ENCODE measurements around the gene PSMA1.

PSMA1 gene

GRCh38 chr11:14546672-14547071 lies 26.5 kb upstream of the PSMA1 start:
- Histone ChIP-seq H3K27ac (replicated peaks; ENCODE audit: low read length) (no peak overlapping the region), H4K91ac (ENCODE audit: low read depth, low read length, poor library complexity) (no peak overlapping the region), H3K4me1 (ENCODE audit: control insufficient read depth in 2 of 2, insufficient read depth in 1 of 2, low read depth in 1 of 2, low read length in 2 of 2) (peaks cover 0 to 6% of the 10 kb centered on the region in 2 donors), H2BK15ac (ENCODE audit: low read length) (no peak overlapping the region), H2BK5ac (ENCODE audit: low read length) (no peak overlapping the region), H3K9me3 (replicated peaks in 1 of 2; ENCODE audit: control insufficient read depth in 2 of 2, insufficient read depth in 1 of 2, low read depth in 1 of 2, low read length in 2 of 2) (no peaks in the 10 kb centered on the region), H2AFZ (ENCODE audit: low read length) (no peak overlapping the region), H3K27me3 (ENCODE audit: control insufficient read depth in 3 of 3, insufficient read depth in 3 of 3, low read depth in 1 of 3, low read length in 3 of 3) (no peaks in the 10 kb centered on the region), H2BK120ac (ENCODE audit: low read depth, low read length) (no peak overlapping the region), H3K4me2 (ENCODE audit: insufficient read depth, low read length, poor library complexity, severe bottlenecking) (no peak overlapping the region), H3K23ac (ENCODE audit: low read depth, low read length, poor library complexity) (no peak overlapping the region), H2BK12ac (ENCODE audit: low read length) (no peak overlapping the region), H3K18ac (ENCODE audit: low read length) (no peak overlapping the region), H3K9ac (ENCODE audit: low read depth, low read length, poor library complexity) (no peak overlapping the region), H2AK5ac (ENCODE audit: low read depth, low read length) (no peak overlapping the region), H3K4ac (ENCODE audit: low read length) (no peak overlapping the region), H3K4me3 (ENCODE audit: low read length in 2 of 2) (no peak overlapping the region), H3K36me3 (replicated peaks in 1 of 2; ENCODE audit: control insufficient read depth in 2 of 2, insufficient read depth in 2 of 2, low read length in 2 of 2) (no peaks in the 10 kb centered on the region), H3K79me1 (ENCODE audit: low read depth, low read length) (no peaks in the 10 kb centered on the region), H4K8ac (ENCODE audit: low read depth, low read length) (no peak overlapping the region), H3K14ac (ENCODE audit: low read length) (no peak overlapping the region)
- DNase-seq (ENCODE audit: low spot score), result no peak

- peaks cover 0 to 6% of the 10 kb centered on the region in 2 donors for H3K4me1 ChIP-seq (ENCODE audit: control insufficient read depth in 2 of 2, insufficient read depth in 1 of 2, low read depth in 1 of 2, low read length in 2 of 2)
- H3K36me3 ChIP-seq (replicated peaks in 1 of 2; ENCODE audit: control insufficient read depth in 2 of 2, insufficient read depth in 2 of 2, low read length in 2 of 2), result no peaks in the 10 kb centered on the region
- no peak overlapping the region for H2BK12ac ChIP-seq (ENCODE audit: low read length)
- H3K4ac ChIP-seq (ENCODE audit: low read length), result no peak overlapping the region
- no peak overlapping the region for H2BK15ac ChIP-seq (ENCODE audit: low read length)
- no peak overlapping the region for H4K91ac ChIP-seq (ENCODE audit: low read depth, low read length, poor library complexity)
- no peaks in the 10 kb centered on the region for H3K9me3 ChIP-seq (replicated peaks in 1 of 2; ENCODE audit: control insufficient read depth in 2 of 2, insufficient read depth in 1 of 2, low read depth in 1 of 2, low read length in 2 of 2)
- no peak overlapping the region for H3K4me3 ChIP-seq (ENCODE audit: low read length in 2 of 2)
- no peak overlapping the region for H4K8ac ChIP-seq (ENCODE audit: low read depth, low read length)
- no peak overlapping the region for H2AK5ac ChIP-seq (ENCODE audit: low read depth, low read length)
- no peak overlapping the region for H2BK5ac ChIP-seq (ENCODE audit: low read length)
- H3K9ac ChIP-seq (ENCODE audit: low read depth, low read length, poor library complexity), result no peak overlapping the region
- H3K27ac ChIP-seq (replicated peaks; ENCODE audit: low read length), result no peak overlapping the region
- no peak overlapping the region for H3K23ac ChIP-seq (ENCODE audit: low read depth, low read length, poor library complexity)
- no peaks in the 10 kb centered on the region for H3K79me1 ChIP-seq (ENCODE audit: low read depth, low read length)
- no peak overlapping the region for H3K18ac ChIP-seq (ENCODE audit: low read length)
- H2AFZ ChIP-seq (ENCODE audit: low read length), result no peak overlapping the region
- WGBS, 2 donors (ENCODE audit: extremely low coverage in 2 of 2, insufficient read length in 2 of 2, insufficient replicate concordance in 1 of 2), result no CpG with 5 or more reads among the region's 3 CpGs
- H3K14ac ChIP-seq (ENCODE audit: low read length), result no peak overlapping the region
- no peaks in the 10 kb centered on the region for H3K27me3 ChIP-seq (ENCODE audit: control insufficient read depth in 3 of 3, insufficient read depth in 3 of 3, low read depth in 1 of 3, low read length in 3 of 3)
- H3K4me2 ChIP-seq (ENCODE audit: insufficient read depth, low read length, poor library complexity, severe bottlenecking), result no peak overlapping the region
- H2BK120ac ChIP-seq (ENCODE audit: low read depth, low read length), result no peak overlapping the region
- DNase-seq (ENCODE audit: low spot score), result no peak
These were observed 24.4 kb upstream of the PSMA1 start for GRCh38 chr11:14544611-14545010.

- Histone ChIP-seq H3K4me3 (ENCODE audit: low read length in 2 of 2) (no peak overlapping the region), H3K27me3 (ENCODE audit: control insufficient read depth in 3 of 3, insufficient read depth in 3 of 3, low read depth in 1 of 3, low read length in 3 of 3) (no peaks in the 10 kb centered on the region), H2BK15ac (ENCODE audit: low read length) (no peak overlapping the region), H3K36me3 (replicated peaks in 1 of 2; ENCODE audit: control insufficient read depth in 2 of 2, insufficient read depth in 2 of 2, low read length in 2 of 2) (no peaks in the 10 kb centered on the region), H2AFZ (ENCODE audit: low read length) (no peak overlapping the region), H3K27ac (replicated peaks; ENCODE audit: low read length) (no peak overlapping the region), H3K14ac (ENCODE audit: low read length) (no peak overlapping the region), H2BK12ac (ENCODE audit: low read length) (no peak overlapping the region), H3K79me1 (ENCODE audit: low read depth, low read length) (no peaks in the 10 kb centered on the region), H4K8ac (ENCODE audit: low read depth, low read length) (no peak overlapping the region), H3K4ac (ENCODE audit: low read length) (no peak overlapping the region), H3K9me3 (replicated peaks in 1 of 2; ENCODE audit: control insufficient read depth in 2 of 2, insufficient read depth in 1 of 2, low read depth in 1 of 2, low read length in 2 of 2) (no peaks in the 10 kb centered on the region), H3K4me2 (ENCODE audit: insufficient read depth, low read length, poor library complexity, severe bottlenecking) (no peak overlapping the region), H2AK5ac (ENCODE audit: low read depth, low read length) (no peak overlapping the region), H2BK120ac (ENCODE audit: low read depth, low read length) (no peak overlapping the region), H3K18ac (ENCODE audit: low read length) (no peak overlapping the region), H2BK5ac (ENCODE audit: low read length) (no peak overlapping the region), H4K91ac (ENCODE audit: low read depth, low read length, poor library complexity) (no peak overlapping the region), H3K4me1 (ENCODE audit: control insufficient read depth in 2 of 2, insufficient read depth in 1 of 2, low read depth in 1 of 2, low read length in 2 of 2) (peaks cover 0 to 6% of the 10 kb centered on the region in 2 donors), H3K23ac (ENCODE audit: low read depth, low read length, poor library complexity) (no peak overlapping the region), H3K9ac (ENCODE audit: low read depth, low read length, poor library complexity) (no peak overlapping the region)
- WGBS, 2 donors (ENCODE audit: extremely low coverage in 2 of 2, insufficient read length in 2 of 2, insufficient replicate concordance in 1 of 2), result no CpG with 5 or more reads among the region's 1 CpG
- DNase-seq (ENCODE audit: low spot score), result no peak
These were observed 23.1 kb upstream of the PSMA1 start for GRCh38 chr11:14543260-14543659.

GRCh38 chr11:14542324-14542723 lies 22.1 kb upstream of the PSMA1 start:
- H4K8ac ChIP-seq (ENCODE audit: low read depth, low read length), result no peak overlapping the region
- H2AFZ ChIP-seq (ENCODE audit: low read length), result no peak overlapping the region
- H2BK15ac ChIP-seq (ENCODE audit: low read length), result no peak overlapping the region
- H3K9ac ChIP-seq (ENCODE audit: low read depth, low read length, poor library complexity), result no peak overlapping the region
- no peak overlapping the region for H3K14ac ChIP-seq (ENCODE audit: low read length)
- H3K27ac ChIP-seq (replicated peaks; ENCODE audit: low read length), result no peak overlapping the region
- no peak overlapping the region for H3K4me2 ChIP-seq (ENCODE audit: insufficient read depth, low read length, poor library complexity, severe bottlenecking)
- no peaks in the 10 kb centered on the region for H3K79me1 ChIP-seq (ENCODE audit: low read depth, low read length)
- H3K36me3 ChIP-seq (replicated peaks in 1 of 2; ENCODE audit: control insufficient read depth in 2 of 2, insufficient read depth in 2 of 2, low read length in 2 of 2), result no peaks in the 10 kb centered on the region
- DNase-seq (ENCODE audit: low spot score), result no peak
- no peak overlapping the region for H3K23ac ChIP-seq (ENCODE audit: low read depth, low read length, poor library complexity)
- no peak overlapping the region for H3K18ac ChIP-seq (ENCODE audit: low read length)
- no peak overlapping the region for H2BK5ac ChIP-seq (ENCODE audit: low read length)
- H3K4me3 ChIP-seq (ENCODE audit: low read length in 2 of 2), result no peak overlapping the region
- no peak overlapping the region for H2BK120ac ChIP-seq (ENCODE audit: low read depth, low read length)
- no peak overlapping the region for H4K91ac ChIP-seq (ENCODE audit: low read depth, low read length, poor library complexity)
- no peaks in the 10 kb centered on the region for H3K27me3 ChIP-seq (ENCODE audit: control insufficient read depth in 3 of 3, insufficient read depth in 3 of 3, low read depth in 1 of 3, low read length in 3 of 3)
- H2AK5ac ChIP-seq (ENCODE audit: low read depth, low read length), result no peak overlapping the region
- H2BK12ac ChIP-seq (ENCODE audit: low read length), result no peak overlapping the region
- H3K4me1 ChIP-seq (ENCODE audit: control insufficient read depth in 2 of 2, insufficient read depth in 1 of 2, low read depth in 1 of 2, low read length in 2 of 2), result peaks cover 0 to 6% of the 10 kb centered on the region in 2 donors
- no peaks in the 10 kb centered on the region for H3K9me3 ChIP-seq (replicated peaks in 1 of 2; ENCODE audit: control insufficient read depth in 2 of 2, insufficient read depth in 1 of 2, low read depth in 1 of 2, low read length in 2 of 2)
- H3K4ac ChIP-seq (ENCODE audit: low read length), result no peak overlapping the region
